HEK293 (cell line): Measurements from ENCODE around the gene LYL1.

Source experiments
- ATF2 ChIP-seq: fragments of 450-650 bp; formaldehyde crosslinking; IDR thresholded peaks from 2 replicates; pipeline ENCODE4 v1.5.1; 2016; ENCODE audit warnings: missing biosample characterization, missing genetic modification characterization, low read depth
- BCL11A ChIP-seq: fragments of 450-650 bp; formaldehyde crosslinking; IDR thresholded peaks from 2 replicates; pipeline ENCODE4 v1.5.1; 2016; ENCODE audit warnings: low read depth, missing biosample characterization, missing genetic modification characterization
- EGR2 ChIP-seq: fragments of 450-650 bp; formaldehyde crosslinking; IDR thresholded peaks from 2 replicates; pipeline ENCODE4 v1.5.1; 2016; ENCODE audit warnings: low read depth, missing biosample characterization, missing genetic modification characterization
- HOXC10 ChIP-seq: sonication (generic); formaldehyde crosslinking; IDR thresholded peaks from 2 replicates; pipeline ENCODE4 v1.8.1; 2023; ENCODE audit warnings: mild to moderate bottlenecking, missing genetic modification reagents
- IKZF3 ChIP-seq: fragments of 450-650 bp; IDR thresholded peaks from 2 replicates; pipeline ENCODE4 v1.5.0; 2018; ENCODE audit warnings: missing biosample characterization, mild to moderate bottlenecking, missing genetic modification characterization, moderate library complexity
- INSM2 ChIP-seq: fragments of 450-650 bp; formaldehyde crosslinking; IDR thresholded peaks from 2 replicates; pipeline ENCODE4 v1.5.1; 2016; ENCODE audit warnings: missing biosample characterization, missing genetic modification characterization
- KLF10 ChIP-seq: fragments of 450-650 bp; IDR thresholded peaks from 2 replicates; pipeline ENCODE4 v1.5.1; 2018; ENCODE audit warnings: missing biosample characterization, mild to moderate bottlenecking, missing genetic modification characterization
- PRDM10 ChIP-seq: fragments of 450-650 bp; formaldehyde crosslinking; IDR thresholded peaks from 2 replicates; pipeline ENCODE4 v1.5.1; 2016; ENCODE audit warnings: missing biosample characterization, missing genetic modification characterization
- SP2 ChIP-seq: fragments of 450-650 bp; formaldehyde crosslinking; IDR thresholded peaks from 2 replicates; pipeline ENCODE4 v1.5.1; 2016; ENCODE audit warnings: missing biosample characterization, missing genetic modification characterization
- YY2 ChIP-seq: fragments of 450-650 bp; formaldehyde crosslinking; IDR thresholded peaks from 2 replicates; pipeline ENCODE4 v1.5.1; 2016; ENCODE audit warnings: missing biosample characterization, missing genetic modification characterization
- ZFP41 ChIP-seq: fragments of 450-650 bp; formaldehyde crosslinking; IDR thresholded peaks from 2 replicates; pipeline ENCODE4 v1.5.1; 2016; ENCODE audit warnings: missing biosample characterization, missing genetic modification characterization, borderline replicate concordance
- ZNF10 ChIP-seq: fragments of 450-650 bp; formaldehyde crosslinking; IDR thresholded peaks from 2 replicates; pipeline ENCODE4 v1.5.1; 2017; ENCODE audit warnings: missing biosample characterization, missing genetic modification characterization
- ZNF155 ChIP-seq: fragments of 450-650 bp; formaldehyde crosslinking; IDR thresholded peaks from 2 replicates; pipeline ENCODE4 v1.5.1; 2016; ENCODE audit warnings: missing biosample characterization, missing genetic modification characterization
- ZNF174 ChIP-seq: fragments of 450-650 bp; formaldehyde crosslinking; IDR thresholded peaks from 2 replicates; pipeline ENCODE4 v1.5.0; 2017; ENCODE audit warnings: missing biosample characterization, mild to moderate bottlenecking, missing genetic modification characterization
- ZNF19 ChIP-seq: fragments of 450-650 bp; formaldehyde crosslinking; IDR thresholded peaks from 2 replicates; pipeline ENCODE4; 2016; ENCODE audit warnings: missing biosample characterization, missing genetic modification characterization, low read depth
- ZNF221 ChIP-seq: fragments of 450-650 bp; formaldehyde crosslinking; IDR thresholded peaks from 2 replicates; pipeline ENCODE4 v1.5.1; 2017; ENCODE audit warnings: missing biosample characterization, missing genetic modification characterization, borderline replicate concordance
- ZNF513 ChIP-seq: fragments of 450-650 bp; IDR thresholded peaks from 2 replicates; pipeline ENCODE4 v1.5.1; 2018; ENCODE audit warnings: missing biosample characterization, missing genetic modification characterization
- ZNF530 ChIP-seq: fragments of 450-650 bp; formaldehyde crosslinking; IDR thresholded peaks from 2 replicates; pipeline ENCODE4 v1.5.1; 2016; ENCODE audit warnings: low read depth, missing biosample characterization, missing genetic modification characterization
- ZNF580 ChIP-seq: fragments of 450-650 bp; formaldehyde crosslinking; IDR thresholded peaks from 2 replicates; pipeline ENCODE4 v1.5.1; 2016; ENCODE audit warnings: missing biosample characterization, missing genetic modification characterization
- ZNF645 ChIP-seq: fragments of 450-650 bp; formaldehyde crosslinking; IDR thresholded peaks from 2 replicates; pipeline ENCODE4; 2016; ENCODE audit warnings: missing biosample characterization, missing genetic modification characterization
- ZNF658 ChIP-seq: fragments of 450-650 bp; formaldehyde crosslinking; IDR thresholded peaks from 2 replicates; pipeline ENCODE4; 2016; ENCODE audit warnings: missing biosample characterization, missing genetic modification characterization
- ZNF747 ChIP-seq: fragments of 450-650 bp; formaldehyde crosslinking; IDR thresholded peaks from 2 replicates; pipeline ENCODE4 v1.5.1; 2016; ENCODE audit warnings: missing biosample characterization, missing genetic modification characterization
- ZNF785 ChIP-seq: fragments of 450-650 bp; formaldehyde crosslinking; IDR thresholded peaks from 2 replicates; pipeline ENCODE4 v1.5.1; 2016; ENCODE audit warnings: missing biosample characterization, missing genetic modification characterization
- ZNF792 ChIP-seq: fragments of 450-650 bp; formaldehyde crosslinking; IDR thresholded peaks from 2 replicates; pipeline ENCODE4 v1.5.1; 2016; ENCODE audit warnings: missing biosample characterization, missing genetic modification characterization

The LYL1 gene

GRCh38 chr19:13093407-13094105 is 9.1 kb downstream of the LYL1 start (continued):
- no peak for TF ChIP-seq HOXC10 (CRISPR knock-in tag)
- TF ChIP-seq ZFP41 (tag by site-specific recombination) = no peak
- TF ChIP-seq ZNF785 (tag by site-specific recombination) = no peak
- TF ChIP-seq KLF10 (tag by site-specific recombination) = no peak
- TF ChIP-seq SP2 (tag by site-specific recombination) = no peak
- peak; percentile 31; the same call in 1 of the 2 replicates for TF ChIP-seq IKZF3 (tag by site-specific recombination)
- no peak for TF ChIP-seq ZNF530
- no peak for TF ChIP-seq YY2 (tag by site-specific recombination)
- TF ChIP-seq ZNF155 (tag by site-specific recombination) = no peak
- TF ChIP-seq EGR2 (tag by site-specific recombination) = no peak
- TF ChIP-seq ZNF658 = no peak
- TF ChIP-seq ZNF645 = no peak
- no peak for TF ChIP-seq ZNF19 (tag by site-specific recombination)
- TF ChIP-seq PRDM10 (tag by site-specific recombination) = no peak
- no peak for TF ChIP-seq ZNF792 (tag by site-specific recombination)
- TF ChIP-seq ATF2 (tag by site-specific recombination) = no peak
- TF ChIP-seq BCL11A (tag by site-specific recombination) = no peak
- no peak for TF ChIP-seq ZNF513 (tag by site-specific recombination)
- no peak for TF ChIP-seq ZNF174
- no peak for TF ChIP-seq ZNF10 (tag by site-specific recombination)
- TF ChIP-seq ZNF580 (tag by site-specific recombination) = no peak
- TF ChIP-seq INSM2 (tag by site-specific recombination) = no peak
- no peak for TF ChIP-seq ZNF747 (tag by site-specific recombination)
- no peak for TF ChIP-seq ZNF221 (tag by site-specific recombination)
